IPS-20b (cell line): ENCODE data around the gene EPAS1.

Source experiments
- H3K27ac ChIP-seq: one replicate; pipeline ENCODE4 v1.5.1; 2013; ENCODE audit warnings: low read length
- H3K27me3 ChIP-seq: 2 replicates; pipeline ENCODE4 v1.6.1; 2013; ENCODE audit warnings: mild to moderate bottlenecking, low read length, inconsistent platforms; ENCODE audit not compliant: insufficient read depth
- H3K36me3 ChIP-seq: 2 replicates; pipeline ENCODE4 v1.6.1; 2013; ENCODE audit warnings: low read depth, mild to moderate bottlenecking, inconsistent platforms, low read length, moderate library complexity; ENCODE audit not compliant: insufficient read depth
- H3K4me1 ChIP-seq: 2 replicates; pipeline ENCODE4 v1.6.1; 2013; ENCODE audit warnings: mild to moderate bottlenecking, control low read depth, inconsistent platforms, low read length, moderate library complexity; ENCODE audit not compliant: insufficient read depth
- H3K4me3 ChIP-seq: 2 replicates; pipeline ENCODE4 v1.5.1; 2013; ENCODE audit warnings: mild to moderate bottlenecking, low read length, inconsistent platforms
- H3K9ac ChIP-seq: 2 replicates; pipeline ENCODE4 v1.6.1; 2013; ENCODE audit warnings: low read depth, mild to moderate bottlenecking, inconsistent platforms, low read length, moderate library complexity
- H3K9me3 ChIP-seq: 2 replicates; pipeline ENCODE4 v1.6.1; 2013; ENCODE audit warnings: mild to moderate bottlenecking, low read depth, low read length, inconsistent platforms; ENCODE audit not compliant: insufficient read depth

The EPAS1 gene

DNA sequence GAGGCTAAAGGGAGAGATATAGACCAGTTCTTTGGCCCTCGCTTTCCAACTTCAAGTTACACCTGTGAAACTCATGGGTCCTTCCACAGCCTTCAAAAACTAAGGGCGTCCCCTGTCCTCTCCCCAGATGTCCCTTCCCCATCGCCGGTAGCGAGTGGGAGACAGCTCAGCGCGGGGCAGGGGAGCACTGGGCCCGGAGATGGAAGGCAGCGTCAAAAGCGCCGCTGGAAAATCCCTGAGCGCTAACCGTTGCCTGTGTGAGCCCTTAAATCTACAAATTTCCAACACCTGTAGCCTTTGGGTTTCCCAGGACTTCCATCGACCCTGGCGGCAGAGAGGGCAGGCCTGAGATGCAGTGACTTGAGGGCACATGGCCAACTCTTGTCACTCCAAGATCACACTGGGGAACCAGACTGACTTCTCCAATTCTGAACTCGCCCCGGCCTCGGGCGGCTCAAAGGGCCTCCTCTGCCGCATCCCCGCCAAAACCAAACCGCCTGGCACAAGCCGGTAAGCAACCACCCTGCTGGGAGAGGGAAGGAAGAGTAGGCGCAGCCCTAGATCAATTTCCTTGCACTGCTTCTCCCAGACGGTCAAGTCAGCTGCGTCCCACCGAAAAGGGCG, 879 bp upstream of the EPAS1 start:
- Histone ChIP-seq H3K27ac (no peak overlapping the region), H3K9ac (no peak overlapping the region; the same call in 1 of the 2 replicates), H3K36me3 (no peaks in the 10 kb centered on the region), H3K27me3 (peaks cover 75% of the 10 kb centered on the region), H3K9me3 (no peaks in the 10 kb centered on the region; the same call in 1 of the 2 replicates), H3K4me3 (peak overlapping the region; percentile 70), H3K4me1 (peaks cover 8% of the 10 kb centered on the region; the same call in 1 of the 2 replicates)

DNA sequence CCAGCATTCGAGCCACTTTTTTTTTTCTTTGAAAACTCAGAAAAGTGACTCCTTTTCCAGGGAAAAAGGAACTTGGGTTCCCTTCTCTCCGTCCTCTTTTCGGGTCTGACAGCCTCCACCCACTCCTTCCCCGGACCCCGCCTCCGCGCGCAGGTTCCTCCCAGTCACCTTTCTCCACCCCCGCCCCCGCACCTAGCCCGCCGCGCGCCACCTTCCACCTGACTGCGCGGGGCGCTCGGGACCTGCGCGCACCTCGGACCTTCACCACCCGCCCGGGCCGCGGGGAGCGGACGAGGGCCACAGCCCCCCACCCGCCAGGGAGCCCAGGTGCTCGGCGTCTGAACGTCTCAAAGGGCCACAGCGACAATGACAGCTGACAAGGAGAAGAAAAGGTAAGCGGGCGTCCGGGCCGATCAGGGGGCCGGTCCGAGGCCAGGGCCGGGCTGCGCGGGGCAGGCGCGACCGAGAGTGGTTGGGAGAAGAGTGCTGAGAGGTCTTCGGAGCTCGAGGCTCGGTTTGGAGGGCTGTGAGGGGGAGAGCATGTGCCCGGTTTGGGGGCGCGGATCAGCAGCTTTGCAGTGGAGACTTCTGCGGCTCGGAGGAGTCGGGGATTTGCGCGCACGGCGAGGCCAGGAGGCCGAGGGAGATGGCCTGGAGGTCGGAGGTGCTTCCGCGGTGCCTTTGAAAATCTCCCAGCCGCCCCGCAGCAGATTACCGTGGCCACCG, 502 bp downstream of the EPAS1 start:
- no peaks in the 10 kb centered on the region; the same call in 1 of the 2 replicates for H3K9me3 ChIP-seq
- H3K27ac ChIP-seq = no peak overlapping the region
- no peaks in the 10 kb centered on the region for H3K36me3 ChIP-seq
- peaks cover 88% of the 10 kb centered on the region for H3K27me3 ChIP-seq
- H3K4me1 ChIP-seq = peaks cover 8% of the 10 kb centered on the region; the same call in 1 of the 2 replicates
- peak overlapping the region; percentile 77 for H3K4me3 ChIP-seq
- no peak overlapping the region for H3K9ac ChIP-seq

DNA sequence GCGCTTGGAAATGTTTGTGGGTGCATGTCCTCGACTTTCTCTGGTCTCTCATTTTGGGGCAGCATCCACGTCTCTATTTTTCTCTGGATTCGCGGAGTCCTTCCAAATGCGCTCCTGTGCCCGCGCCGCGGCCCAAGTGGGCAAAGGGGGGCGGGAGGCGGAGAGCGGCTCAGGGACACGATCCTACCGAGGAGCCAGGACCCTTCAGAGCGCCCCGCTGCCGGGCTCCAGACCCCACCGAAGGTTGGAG, 990 bp downstream of the EPAS1 start:
- peaks cover 93% of the 10 kb centered on the region for H3K27me3 ChIP-seq
- H3K9ac ChIP-seq = no peak overlapping the region
- H3K4me3 ChIP-seq = peak overlapping the region; percentile 77

DNA sequence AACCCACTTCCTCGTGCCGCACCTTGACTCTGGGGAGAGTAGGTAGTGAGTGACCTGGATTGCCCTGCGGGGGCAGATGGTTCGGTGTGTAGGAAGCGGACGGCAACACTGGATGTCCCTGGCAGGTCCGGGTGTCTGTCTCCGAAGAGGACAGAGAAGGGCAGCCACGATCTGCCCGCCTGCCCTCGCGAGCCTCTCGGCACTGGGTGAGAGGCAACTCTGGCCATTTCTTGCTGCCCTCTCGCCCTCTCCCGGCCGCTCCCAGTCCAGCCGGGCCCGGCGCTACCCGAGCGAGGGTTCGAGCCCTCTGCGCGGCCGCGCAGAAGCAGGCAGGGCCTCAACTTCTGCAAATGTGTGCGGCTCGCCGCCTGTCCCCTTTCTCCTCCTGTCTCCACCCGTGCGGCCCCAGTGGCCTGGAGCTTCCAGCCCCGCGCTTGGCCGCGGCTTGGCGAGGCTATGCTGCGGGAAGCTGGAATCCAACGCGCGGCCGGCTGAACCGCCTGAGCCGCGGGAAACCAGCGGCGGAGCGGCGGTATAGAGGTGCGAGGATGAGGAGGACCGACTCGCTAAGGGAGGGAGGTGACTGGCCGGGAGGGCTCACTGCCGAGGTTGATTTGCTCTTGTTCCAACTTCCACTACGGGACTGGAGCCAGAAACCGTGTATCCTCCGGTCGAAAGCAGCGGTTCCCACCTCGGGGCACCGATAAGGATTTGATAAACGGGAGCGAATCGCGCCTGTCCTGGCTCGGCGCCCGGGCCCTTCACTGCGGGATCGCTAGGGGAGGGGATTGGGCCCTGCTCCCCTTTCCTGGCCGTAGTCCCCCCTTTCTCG, 1.5 kb downstream of the EPAS1 start:
- H3K9me3 ChIP-seq = no peaks in the 10 kb centered on the region; the same call in 1 of the 2 replicates
- no peaks in the 10 kb centered on the region for H3K36me3 ChIP-seq
- peaks cover 95% of the 10 kb centered on the region for H3K27me3 ChIP-seq
- no peak overlapping the region for H3K9ac ChIP-seq
- peaks cover 11% of the 10 kb centered on the region; the same call in 1 of the 2 replicates for H3K4me1 ChIP-seq
- no peak overlapping the region for H3K27ac ChIP-seq
- H3K4me3 ChIP-seq = peak overlapping the region; percentile 77

More for the DNA sequence above, 990 bp downstream of the EPAS1 start:
- no peaks in the 10 kb centered on the region; the same call in 1 of the 2 replicates for H3K9me3 ChIP-seq
- no peak overlapping the region for H3K27ac ChIP-seq
- no peaks in the 10 kb centered on the region for H3K36me3 ChIP-seq
- H3K4me1 ChIP-seq = peaks cover 8% of the 10 kb centered on the region; the same call in 1 of the 2 replicates

DNA sequence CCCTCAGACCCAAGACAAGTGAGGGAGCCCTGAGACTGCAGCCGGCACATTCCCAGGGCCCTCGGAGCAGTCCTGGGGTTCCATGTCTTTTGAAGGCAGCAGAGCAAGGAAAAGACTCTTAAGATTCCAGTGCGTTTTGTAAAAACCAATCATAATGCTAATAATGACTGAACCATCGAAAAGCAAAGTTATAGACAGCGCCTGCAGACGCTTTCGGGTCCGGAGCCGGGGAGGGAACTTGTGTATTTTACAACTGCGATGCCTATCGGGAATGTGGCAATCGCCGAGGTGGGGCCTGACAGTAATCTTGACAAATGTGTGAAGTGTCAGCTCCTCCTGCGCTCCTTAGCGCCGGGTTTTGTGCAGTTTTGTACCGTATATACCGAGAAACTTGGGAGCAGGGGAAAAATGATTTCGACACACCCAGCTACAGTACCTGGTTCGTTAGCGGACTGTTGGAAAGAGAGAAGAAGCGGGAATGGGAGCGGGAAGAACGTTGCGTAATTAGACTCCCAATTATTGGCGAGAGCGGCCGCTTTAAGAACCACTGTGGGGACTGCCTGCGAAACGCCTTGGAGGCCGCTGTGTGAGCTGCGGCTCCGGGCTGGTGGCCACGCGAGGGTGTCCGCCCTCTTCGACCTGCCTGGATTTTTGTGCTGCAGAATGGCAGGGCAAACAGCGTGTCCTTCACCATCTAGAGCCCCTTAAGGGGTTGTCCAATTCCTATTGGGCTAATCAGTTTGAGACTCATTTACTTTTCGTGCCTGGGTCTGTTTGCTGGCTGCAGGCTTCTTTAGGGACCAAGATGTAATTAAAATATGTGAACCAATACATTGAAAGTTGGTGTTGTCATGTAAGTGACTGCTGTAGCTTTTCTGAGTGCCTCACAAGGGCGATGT, 2.4 kb downstream of the EPAS1 start:
- H3K27me3 ChIP-seq = peaks cover 92% of the 10 kb centered on the region
- H3K9ac ChIP-seq = no peak overlapping the region
- H3K27ac ChIP-seq = no peak overlapping the region
- no peaks in the 10 kb centered on the region for H3K36me3 ChIP-seq
- H3K4me1 ChIP-seq = peaks cover 13% of the 10 kb centered on the region; the same call in 1 of the 2 replicates
- H3K9me3 ChIP-seq = no peaks in the 10 kb centered on the region; the same call in 1 of the 2 replicates
- H3K4me3 ChIP-seq = peak overlapping the region; percentile 77

DNA sequence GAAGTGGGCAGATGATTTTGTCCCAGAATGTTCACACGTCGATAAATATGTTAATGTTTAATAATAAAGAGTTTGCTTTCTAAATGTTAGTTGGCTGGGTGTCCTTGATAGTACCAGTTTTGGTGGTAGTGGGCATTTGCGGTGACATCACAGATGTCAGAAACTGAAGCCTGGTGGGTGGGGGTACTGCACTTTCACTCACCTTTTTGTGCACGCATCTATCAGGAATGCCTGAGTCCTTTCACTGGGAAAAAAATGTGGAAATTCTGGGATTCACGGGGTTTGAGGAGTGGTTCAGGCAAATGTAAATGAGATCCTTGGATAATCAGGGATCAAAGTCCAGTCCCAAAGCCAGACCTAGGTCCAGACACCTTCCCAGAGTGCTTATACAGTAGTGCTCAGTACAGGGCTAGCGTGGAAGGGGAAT, 3.2 kb downstream of the EPAS1 start:
- Histone ChIP-seq H3K4me3 (peak overlapping the region; percentile 77; the same call in 1 of the 2 replicates), H3K27me3 (peaks cover 84% of the 10 kb centered on the region), H3K9me3 (no peaks in the 10 kb centered on the region; the same call in 1 of the 2 replicates), H3K4me1 (peaks cover 15% of the 10 kb centered on the region; the same call in 1 of the 2 replicates), H3K36me3 (no peaks in the 10 kb centered on the region), H3K9ac (no peak overlapping the region), H3K27ac (no peak overlapping the region)

DNA sequence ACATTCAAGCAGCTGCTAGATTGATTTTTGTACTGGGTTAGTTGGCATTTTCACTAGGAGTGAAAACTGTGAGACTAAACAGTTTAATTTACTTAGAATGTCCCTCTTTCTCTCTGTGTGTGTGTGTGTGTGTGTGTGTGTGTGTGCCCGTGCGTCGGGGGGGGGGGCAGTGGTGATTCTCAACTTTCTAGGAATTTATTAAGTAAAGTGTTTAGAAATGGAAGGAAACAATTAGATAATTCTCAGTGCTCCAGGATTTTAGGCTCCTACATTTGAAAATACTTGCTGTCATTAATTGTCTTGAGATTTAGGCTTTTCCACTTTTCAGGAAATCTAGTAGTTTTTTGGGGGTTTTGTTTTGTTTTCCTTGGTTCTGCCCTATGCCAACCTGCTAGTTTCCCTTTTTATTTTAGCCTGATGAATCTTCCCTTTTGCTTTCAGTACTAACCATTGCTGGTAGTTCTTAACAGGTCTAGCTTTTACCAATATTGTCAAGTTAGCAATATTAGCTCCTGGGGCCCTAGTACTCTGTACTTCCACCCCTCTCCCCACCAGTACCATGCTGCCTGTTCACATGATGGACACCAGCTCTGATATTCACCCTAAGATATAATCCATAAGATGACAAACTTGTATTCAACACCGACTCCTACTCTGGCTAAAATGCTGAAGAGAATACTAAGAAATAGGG, 4.9 kb downstream of the EPAS1 start:
- Histone ChIP-seq H3K27ac (no peak overlapping the region), H3K9me3 (no peaks in the 10 kb centered on the region; the same call in 1 of the 2 replicates), H3K27me3 (peaks cover 72% of the 10 kb centered on the region), H3K4me3 (no peak overlapping the region), H3K9ac (no peak overlapping the region), H3K4me1 (peaks cover 20% of the 10 kb centered on the region), H3K36me3 (no peaks in the 10 kb centered on the region)

DNA sequence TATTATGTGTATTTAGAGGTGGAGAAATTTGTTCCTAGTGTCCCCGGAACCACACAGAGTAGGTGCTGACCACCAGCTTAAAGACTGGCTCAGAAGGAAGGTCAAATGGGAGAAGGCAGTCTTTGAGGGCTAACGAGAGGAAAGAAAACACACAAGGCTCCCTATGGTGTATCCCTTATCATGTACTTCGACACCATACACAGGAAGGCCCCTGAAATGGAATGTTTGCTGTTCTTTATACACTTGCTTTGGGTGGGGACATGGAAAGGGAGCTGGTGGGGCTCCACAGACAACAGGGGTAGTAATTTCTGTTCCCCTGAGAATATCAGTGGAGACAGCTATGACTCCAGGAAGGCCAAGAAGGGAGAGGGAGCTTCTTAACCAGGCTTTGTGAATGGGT, 6.0 kb downstream of the EPAS1 start:
- no peak overlapping the region for H3K4me3 ChIP-seq

DNA sequence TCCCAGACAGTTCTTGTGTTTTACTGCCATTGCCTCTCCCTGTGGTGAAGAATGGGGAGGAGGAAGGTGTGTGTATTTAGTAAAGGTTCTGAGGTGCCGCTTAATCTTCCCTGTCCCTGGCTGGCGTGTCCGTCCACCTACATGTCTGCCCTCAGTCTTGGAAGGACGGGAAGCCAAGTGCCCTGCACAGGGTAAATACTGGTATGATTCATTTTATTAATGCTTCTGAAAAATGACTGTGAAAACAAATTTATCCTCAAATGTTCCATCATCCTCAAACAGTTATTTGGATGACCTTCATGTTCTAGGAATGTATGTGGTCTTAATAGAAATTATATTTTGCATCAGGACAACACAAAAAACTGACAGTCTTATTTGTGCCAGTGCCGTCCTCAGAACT, 6.6 kb downstream of the EPAS1 start:
- Histone ChIP-seq H3K9me3 (no peaks in the 10 kb centered on the region; the same call in 1 of the 2 replicates), H3K4me3 (no peak overlapping the region), H3K36me3 (no peaks in the 10 kb centered on the region), H3K9ac (no peak overlapping the region), H3K4me1 (peaks cover 20% of the 10 kb centered on the region), H3K27ac (no peak overlapping the region), H3K27me3 (peaks cover 62% of the 10 kb centered on the region)

More for the DNA sequence above, 6.0 kb downstream of the EPAS1 start:
- no peaks in the 10 kb centered on the region for H3K36me3 ChIP-seq
- H3K9ac ChIP-seq = no peak overlapping the region
- peaks cover 67% of the 10 kb centered on the region for H3K27me3 ChIP-seq
- no peak overlapping the region for H3K27ac ChIP-seq
- H3K9me3 ChIP-seq = no peaks in the 10 kb centered on the region; the same call in 1 of the 2 replicates
- peaks cover 20% of the 10 kb centered on the region for H3K4me1 ChIP-seq

DNA sequence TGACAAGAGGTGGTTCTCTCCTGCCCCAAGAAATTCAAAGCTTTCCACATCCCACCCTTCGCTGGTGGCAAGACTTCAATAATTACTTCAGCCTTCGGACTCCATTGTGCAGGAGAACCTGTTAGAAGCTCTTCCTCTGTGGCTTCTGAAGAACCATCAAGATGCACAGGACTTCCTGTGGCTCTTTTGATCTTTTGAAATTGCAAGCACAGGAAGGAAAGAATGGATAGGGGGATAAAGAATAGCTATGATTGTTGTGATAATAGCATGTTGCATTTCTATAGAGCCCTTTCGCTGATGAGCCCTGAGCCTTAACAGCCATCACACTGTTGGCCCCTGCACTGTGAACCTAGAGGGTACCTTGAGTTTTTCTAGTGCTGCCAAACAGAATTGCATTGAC, 7.4 kb downstream of the EPAS1 start:
- H3K9ac ChIP-seq = no peak overlapping the region
- H3K27ac ChIP-seq = no peak overlapping the region
- no peaks in the 10 kb centered on the region for H3K36me3 ChIP-seq
- H3K4me1 ChIP-seq = peaks cover 12% of the 10 kb centered on the region
- peaks cover 53% of the 10 kb centered on the region for H3K27me3 ChIP-seq
- no peak overlapping the region for H3K4me3 ChIP-seq
- no peaks in the 10 kb centered on the region for H3K9me3 ChIP-seq
